Measurements from ENCODE around the gene TMEM259. TPM values are rescaled to one million over a fixed set of nuclear protein-coding genes. Genes with fewer than 3 reads are reported as not detected.

Gene TMEM259
- total and polyA plus RNA-seq, 9 of the 15 experiments (the other 6 are each of a cell fraction or from before 2014, with no cell fraction given) = 0.52 to 231 (median 63.6) TPM

DNA sequence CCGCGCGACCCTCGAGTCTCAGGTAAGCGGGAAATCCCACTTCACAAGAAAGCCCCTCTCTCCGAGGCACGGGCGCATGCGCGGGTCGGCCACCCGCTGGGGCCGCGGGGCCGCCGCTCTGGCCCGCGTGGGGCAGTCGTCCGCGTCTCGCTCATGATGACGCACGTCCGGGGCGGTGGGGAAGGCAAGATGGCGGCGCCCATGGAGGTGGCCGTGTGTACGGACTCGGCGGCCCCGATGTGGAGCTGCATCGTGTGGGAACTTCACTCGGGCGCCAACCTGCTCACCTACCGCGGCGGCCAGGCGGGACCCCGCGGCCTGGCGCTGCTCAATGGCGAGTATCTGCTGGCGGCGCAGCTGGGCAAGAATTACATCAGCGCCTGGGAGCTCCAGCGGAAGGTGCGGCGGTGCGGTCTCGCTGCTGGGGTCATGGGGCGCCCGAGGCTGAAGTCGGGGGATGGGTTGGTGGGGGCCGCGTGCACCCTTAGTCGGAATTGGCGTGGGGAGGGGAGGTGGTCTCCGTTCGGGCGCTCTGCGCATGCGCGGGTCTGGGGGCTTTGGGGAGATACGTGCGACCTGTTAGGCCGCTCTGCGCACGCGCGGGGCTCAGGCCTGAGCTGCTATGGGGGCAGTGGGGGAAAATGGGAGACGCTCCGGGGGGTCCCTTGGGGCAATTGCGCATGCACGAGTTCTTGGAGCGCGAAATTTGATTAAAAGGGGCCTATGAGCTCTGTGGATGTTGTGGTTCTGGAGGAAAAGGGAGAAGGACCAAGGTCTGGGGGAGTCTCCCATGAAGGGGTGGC is 36.6 kb downstream of the TMEM259 start, which contains the start of gene WDR18:
TSS of gene WDR18 (plus strand) at position 181 of the 803 bp plus-strand sequence. CDS start at position 190, 9 bp downstream.
- Histone ChIP-seq H3K79me2 (ENCODE audit: control insufficient read depth, insufficient read depth, low read length) (peaks cover 30% of the 10 kb centered on the region), H3K9me3 (replicated peaks; ENCODE audit: control insufficient read depth, insufficient read depth, low read depth, low read length) (no peaks in the 10 kb centered on the region), H3K4me1 (replicated peaks in 1 of 2; ENCODE audit: control insufficient read depth in 2 of 2, insufficient read depth in 2 of 2, low read length in 2 of 2) (peaks cover 24 to 78% of the 10 kb centered on the region in 2 experiments), H3K27ac (ENCODE audit: extremely low read depth, low read depth, low read length) (peak within 1 kb of the TSS; percentile 91), H2AFZ (ENCODE audit: low read depth, low read length) (peak within 1 kb of the TSS; percentile 96), H3K36me3 (ENCODE audit: control insufficient read depth, insufficient read depth, low read length) (peaks cover 38% of the 10 kb centered on the region; the same call in 2 of the 3 replicates), H3K9me1 (ENCODE audit: control insufficient read depth, insufficient read depth, low read length) (no peaks in the 10 kb centered on the region), H3K4me3 (peak within 1 kb of the TSS; percentile 100), H3K27me3 (ENCODE audit: control insufficient read depth in 2 of 2, insufficient read depth in 2 of 2, low read length in 2 of 2) (no peaks in the 10 kb centered on the region), H3K4me2 (ENCODE audit: insufficient read depth, low read length) (peak within 1 kb of the TSS; percentile 95), H3K9ac (ENCODE audit: insufficient read depth in 1 of 2, low read depth in 2 of 2, low read length in 2 of 2) (peak within 1 kb of the TSS; percentile 86 to 98), H4K20me1 (replicated peaks; ENCODE audit: control insufficient read depth, insufficient read depth, low read length) (no peaks in the 10 kb centered on the region)
- peak; percentile 94 to 97 (median 95) for DNase-seq (ENCODE audit: extremely low read depth in 1 of 4, low spot score in 3 of 4)
- BruUV-seq (replicated peaks) = no TSS peak
- ATAC-seq = peak; percentile 78
- intact Hi-C loops (cut with micrococcal nuclease) (loop anchor here (5.0 kb wide), 2 partner anchors 122 to 212 kb away; no protein-coding TSS in a partner anchor), in situ Hi-C loops (cut with MboI) (loop anchor here (5.0 kb wide), 1 partner anchor 62 kb away; no protein-coding TSS in a partner anchor)
- under 1% methylated on average over 59 of the region's 78 CpGs for WGBS (ENCODE audit: insufficient coverage, low coverage, missing lambda C conversion rate)
- peak; percentile 48 for FAIRE-seq
- CTCF ChIA-PET (ENCODE audit: low intra/inter-chr PET ratio) = interaction anchor here (1.6 to 5.7 kb wide), 2 partner anchors 61 to 124 kb away, joined by 4 to 158 read pairs; partner anchors contain the start of gene ARID3A
- POLR2A ChIA-PET = interaction anchor here (0.6 to 2.7 kb wide), 16 partner anchors 8 to 494 kb away, joined by 3 to 24 read pairs (median 3); no protein-coding TSS in a partner anchor
- TF ChIP-seq TAF9B (IDR thresholded peaks at IDR 0.05; ENCODE audit: partially characterized antibody) = no peak
- TF ChIP-seq NONO (IDR thresholded peaks at IDR 0.05; ENCODE audit: low read depth in 2 of 2, low read length in 1 of 2) = peak in 1 of 2 experiments; percentile 60; a peak in 1 of 4 replicates
- TF ChIP-seq MYC (IDR thresholded peaks at IDR 0.05; ENCODE audit: low read depth, low read length) = peak; percentile 97
- 0 out of 2 replicates have a peak, but pooled peaks have one; percentile 29 for TF ChIP-seq MYC (CRISPR knock-in tag; IDR thresholded peaks at IDR 0.05; ENCODE audit: borderline replicate concordance, low read depth)
- peak in 1 of 2 experiments; percentile 66; a peak in 2 of 4 replicates for TF ChIP-seq TBL1XR1 (IDR thresholded peaks at IDR 0.05; ENCODE audit: low read length in 2 of 2)
- TF ChIP-seq DMBX1 (CRISPR knock-in tag; IDR thresholded peaks at IDR 0.05; ENCODE audit: borderline replicate concordance) = peak; percentile 12; the same call in 1 of the 2 replicates
- no peak for TF ChIP-seq PCBP2 (IDR thresholded peaks at IDR 0.05; ENCODE audit: low read depth, low read length, poor library complexity, severe bottlenecking)
- TF ChIP-seq, protein P1, sequence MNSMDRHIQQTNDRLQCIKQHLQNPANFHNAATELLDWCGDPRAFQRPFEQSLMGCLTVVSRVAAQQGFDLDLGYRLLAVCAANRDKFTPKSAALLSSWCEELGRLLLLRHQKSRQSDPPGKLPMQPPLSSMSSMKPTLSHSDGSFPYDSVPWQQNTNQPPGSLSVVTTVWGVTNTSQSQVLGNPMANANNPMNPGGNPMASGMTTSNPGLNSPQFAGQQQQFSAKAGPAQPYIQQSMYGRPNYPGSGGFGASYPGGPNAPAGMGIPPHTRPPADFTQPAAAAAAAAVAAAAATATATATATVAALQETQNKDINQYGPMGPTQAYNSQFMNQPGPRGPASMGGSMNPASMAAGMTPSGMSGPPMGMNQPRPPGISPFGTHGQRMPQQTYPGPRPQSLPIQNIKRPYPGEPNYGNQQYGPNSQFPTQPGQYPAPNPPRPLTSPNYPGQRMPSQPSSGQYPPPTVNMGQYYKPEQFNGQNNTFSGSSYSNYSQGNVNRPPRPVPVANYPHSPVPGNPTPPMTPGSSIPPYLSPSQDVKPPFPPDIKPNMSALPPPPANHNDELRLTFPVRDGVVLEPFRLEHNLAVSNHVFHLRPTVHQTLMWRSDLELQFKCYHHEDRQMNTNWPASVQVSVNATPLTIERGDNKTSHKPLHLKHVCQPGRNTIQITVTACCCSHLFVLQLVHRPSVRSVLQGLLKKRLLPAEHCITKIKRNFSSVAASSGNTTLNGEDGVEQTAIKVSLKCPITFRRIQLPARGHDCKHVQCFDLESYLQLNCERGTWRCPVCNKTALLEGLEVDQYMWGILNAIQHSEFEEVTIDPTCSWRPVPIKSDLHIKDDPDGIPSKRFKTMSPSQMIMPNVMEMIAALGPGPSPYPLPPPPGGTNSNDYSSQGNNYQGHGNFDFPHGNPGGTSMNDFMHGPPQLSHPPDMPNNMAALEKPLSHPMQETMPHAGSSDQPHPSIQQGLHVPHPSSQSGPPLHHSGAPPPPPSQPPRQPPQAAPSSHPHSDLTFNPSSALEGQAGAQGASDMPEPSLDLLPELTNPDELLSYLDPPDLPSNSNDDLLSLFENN (IDR thresholded peaks at IDR 0.05; ENCODE audit: low read depth in 2 of 2, low read length in 2 of 2) = 0 out of 4 replicates have a peak, but pooled peaks of 1 of the 2 experiments have one; percentile 43
- no peak for TF ChIP-seq POLR2H (tag; IDR thresholded peaks at IDR 0.05; ENCODE audit: low read depth)
- peak; percentile 47; the same call in 1 of the 2 replicates for TF ChIP-seq PML (IDR thresholded peaks at IDR 0.05; ENCODE audit: low read length)
- TF ChIP-seq ZNF232 (CRISPR knock-in tag; IDR thresholded peaks at IDR 0.05) = no peak
- peak; percentile 87 for TF ChIP-seq MEIS2 (IDR thresholded peaks at IDR 0.05; ENCODE audit: partially characterized antibody)
- no peak for TF ChIP-seq SMARCA4 (IDR thresholded peaks at IDR 0.05)
- TF ChIP-seq, protein P2, sequence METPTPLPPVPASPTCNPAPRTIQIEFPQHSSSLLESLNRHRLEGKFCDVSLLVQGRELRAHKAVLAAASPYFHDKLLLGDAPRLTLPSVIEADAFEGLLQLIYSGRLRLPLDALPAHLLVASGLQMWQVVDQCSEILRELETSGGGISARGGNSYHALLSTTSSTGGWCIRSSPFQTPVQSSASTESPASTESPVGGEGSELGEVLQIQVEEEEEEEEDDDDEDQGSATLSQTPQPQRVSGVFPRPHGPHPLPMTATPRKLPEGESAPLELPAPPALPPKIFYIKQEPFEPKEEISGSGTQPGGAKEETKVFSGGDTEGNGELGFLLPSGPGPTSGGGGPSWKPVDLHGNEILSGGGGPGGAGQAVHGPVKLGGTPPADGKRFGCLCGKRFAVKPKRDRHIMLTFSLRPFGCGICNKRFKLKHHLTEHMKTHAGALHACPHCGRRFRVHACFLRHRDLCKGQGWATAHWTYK (CRISPR knock-in tag; IDR thresholded peaks at IDR 0.05) = peak; percentile 59
- TF ChIP-seq FUS (optimal IDR thresholded peaks at IDR 0.05; ENCODE audit: low read depth, low read length) = peak; percentile 91
